ENCODE measurements around the gene OXT.

DNA sequence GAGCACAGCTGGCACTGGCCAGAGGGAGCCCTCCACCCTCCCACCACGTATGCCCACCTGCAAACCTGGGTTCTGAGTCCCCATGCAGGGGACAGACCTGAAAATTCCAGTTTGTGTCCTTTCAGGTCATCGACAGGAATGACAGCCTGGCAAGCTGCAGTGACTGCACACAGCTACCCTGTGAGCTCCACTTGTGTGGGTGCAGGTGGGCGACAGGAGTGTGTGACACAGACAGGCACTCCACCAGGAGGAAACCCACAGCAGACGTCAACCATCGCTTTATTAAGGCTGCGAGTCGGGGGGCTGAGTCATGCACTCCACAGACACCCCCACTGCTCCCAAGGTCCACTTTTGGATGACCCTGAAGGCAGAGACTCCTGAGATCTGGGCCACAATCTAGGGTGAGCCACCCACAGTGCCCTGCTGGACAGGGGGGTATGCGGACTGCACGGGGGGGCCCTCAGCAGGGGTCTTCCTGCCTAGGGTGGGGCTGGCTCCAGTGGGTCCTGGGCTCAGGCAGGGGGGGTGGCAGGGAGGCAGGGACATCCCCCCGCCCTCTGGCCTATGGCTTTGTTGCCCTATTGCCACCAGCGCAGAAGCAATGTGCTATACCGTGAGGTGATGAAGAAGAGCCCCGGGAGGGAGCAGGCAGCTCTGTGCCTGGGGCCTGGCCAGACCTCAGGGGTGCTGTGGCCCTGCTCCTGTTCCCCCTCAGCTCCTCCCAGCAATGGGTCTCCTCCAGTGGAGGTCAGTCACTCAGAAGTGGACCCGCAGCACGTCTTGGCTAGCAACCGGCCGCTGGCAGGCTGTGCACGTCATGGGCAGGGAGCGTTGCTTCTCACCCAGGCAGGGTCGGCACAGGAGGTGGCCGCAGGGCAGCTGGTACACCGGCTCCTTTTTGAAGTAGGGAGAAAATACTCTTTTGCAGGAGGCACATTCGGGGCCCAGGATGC, 38.2 kb downstream of the OXT start:
- TF ChIP-seq SP1 (IDR thresholded peaks at IDR 0.05) (no peak), TARDBP (IDR thresholded peaks at IDR 0.05) (no peak), FOXM1 (IDR thresholded peaks at IDR 0.05; ENCODE audit: borderline replicate concordance) (no peak), ZNF384 (IDR thresholded peaks at IDR 0.05) (no peak), FOXA1 (IDR thresholded peaks at IDR 0.05) (no peak)

Data from HEK293T (cell line).